Measurements from ENCODE around the gene PHETA1.

Gene PHETA1

GRCh38 chr12:111367661-111368221, 1.2 kb downstream of the PHETA1 start:
- DNase-seq (ENCODE audit: low spot score), result no peak
- in situ Hi-C loops (cut with MboI; ENCODE audit: low pct_unique_long_range_greater_than_20kb, low sequenced_read_pairs, unreplicated experiment), result no loop called here
- no peak for TF ChIP-seq CTCF (IDR thresholded peaks at IDR 0.05; ENCODE audit: extremely low read depth, insufficient read depth, missing control alignments)

GRCh38 chr12:111366583-111366982, 2.3 kb downstream of the PHETA1 start:
- in situ Hi-C loops (cut with MboI; ENCODE audit: low pct_unique_long_range_greater_than_20kb, low sequenced_read_pairs, unreplicated experiment), result no loop called here
- no peak for TF ChIP-seq CTCF (IDR thresholded peaks at IDR 0.05; ENCODE audit: extremely low read depth, insufficient read depth, missing control alignments)
- no peak for DNase-seq (ENCODE audit: low spot score)

- TF ChIP-seq CTCF (IDR thresholded peaks at IDR 0.05; ENCODE audit: extremely low read depth, insufficient read depth, missing control alignments), result no peak
- DNase-seq (ENCODE audit: low spot score), result no peak
- in situ Hi-C loops (cut with MboI; ENCODE audit: low pct_unique_long_range_greater_than_20kb, low sequenced_read_pairs, unreplicated experiment), result no loop called here
Measured at GRCh38 chr12:111366075-111366474, 2.8 kb downstream of the PHETA1 start.

GRCh38 chr12:111363578-111363977, 5.3 kb downstream of the PHETA1 start:
- in situ Hi-C loops (cut with MboI; ENCODE audit: low pct_unique_long_range_greater_than_20kb, low sequenced_read_pairs, unreplicated experiment), result no loop called here
- no peak for DNase-seq (ENCODE audit: low spot score)

GRCh38 chr12:111362687-111363475, 6.0 kb downstream of the PHETA1 start:
- DNase-seq (ENCODE audit: low spot score), result no peak
- in situ Hi-C loops (cut with MboI; ENCODE audit: low pct_unique_long_range_greater_than_20kb, low sequenced_read_pairs, unreplicated experiment), result no loop called here
- TF ChIP-seq CTCF (IDR thresholded peaks at IDR 0.05; ENCODE audit: extremely low read depth, insufficient read depth, missing control alignments), result no peak

More at GRCh38 chr12:111363578-111363977, 5.3 kb downstream of the PHETA1 start:
- TF ChIP-seq CTCF (IDR thresholded peaks at IDR 0.05; ENCODE audit: extremely low read depth, insufficient read depth, missing control alignments), result no peak

- TF ChIP-seq CTCF (IDR thresholded peaks at IDR 0.05; ENCODE audit: extremely low read depth, insufficient read depth, missing control alignments), result no peak
- in situ Hi-C loops (cut with MboI; ENCODE audit: low pct_unique_long_range_greater_than_20kb, low sequenced_read_pairs, unreplicated experiment), result no loop called here
- no peak for DNase-seq (ENCODE audit: low spot score)
Measured at GRCh38 chr12:111361717-111362576, 6.9 kb downstream of the PHETA1 start.

Measured in GM13977 (cell line).